Activated CD8-positive, alpha-beta memory T cell treated with anti-CD3 and anti-CD28 coated beads for 4 hours (primary cell): ENCODE data around the gene PTPRT.

Experiments
- DNase-seq, 2 donors: peaks; one replicate each; pipeline ENCODE4 v3.0.0-alpha.2; 2020; ENCODE audit warnings: low read depth in 2 of 2

PTPRT gene

GRCh38 chr20:42549496-42549895 lies 640.2 kb downstream of the PTPRT start:
- DNase-seq, result no peak

DNA sequence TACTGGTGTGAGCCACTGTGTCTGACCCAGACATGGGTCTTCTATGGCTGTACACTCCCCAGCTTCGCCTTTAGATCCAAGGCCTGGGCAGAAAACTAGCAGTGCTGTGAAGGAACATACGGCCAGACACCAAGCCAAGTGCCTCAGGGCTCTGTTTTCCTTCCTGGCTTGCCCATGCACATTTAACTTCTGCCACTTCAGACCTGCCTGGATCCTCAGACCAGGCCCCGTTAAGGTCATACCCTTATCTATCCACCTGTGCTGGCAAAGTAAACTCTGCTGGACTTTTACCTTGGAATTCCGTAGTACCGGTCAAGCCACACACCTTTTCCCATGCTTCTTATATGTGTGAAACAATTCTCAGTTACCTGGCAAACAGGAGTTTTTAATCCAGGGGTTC lies 644.8 kb downstream of the PTPRT start:
- no peak for DNase-seq

DNA sequence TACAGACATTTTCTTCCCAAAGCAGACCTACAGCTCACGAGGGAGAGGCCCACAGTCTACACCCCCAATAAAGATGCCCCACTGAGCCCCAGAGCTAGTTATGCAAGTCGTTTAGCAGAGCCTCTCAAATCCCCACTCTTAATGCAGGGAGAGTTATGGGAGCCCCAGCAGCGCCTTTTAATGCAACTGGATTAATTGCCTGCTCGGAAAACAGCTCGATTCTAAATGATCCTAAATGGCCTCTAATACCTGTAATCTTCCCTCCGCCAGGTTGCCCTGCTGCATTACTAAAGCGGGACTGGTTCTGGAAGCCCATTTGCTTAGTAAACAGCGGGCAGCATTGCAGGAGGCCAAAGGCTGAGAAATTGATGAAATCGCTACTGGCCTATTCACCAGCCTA lies 656.9 kb downstream of the PTPRT start:
- DNase-seq, result no peak

GRCh38 chr20:42531508-42531961 lies 658.2 kb downstream of the PTPRT start:
- no peak for DNase-seq

- no peak for DNase-seq
Measured at GRCh38 chr20:42530855-42531448, 658.8 kb downstream of the PTPRT start.

GRCh38 chr20:42530191-42530590 lies 659.5 kb downstream of the PTPRT start:
- no peak for DNase-seq

- no peak for DNase-seq
Measured at GRCh38 chr20:42524058-42524457, 665.6 kb downstream of the PTPRT start.

GRCh38 chr20:42516692-42517091 lies 673.0 kb downstream of the PTPRT start:
- DNase-seq, result no peak

GRCh38 chr20:42510686-42511085 lies 679.0 kb downstream of the PTPRT start:
- no peak for DNase-seq

GRCh38 chr20:42507874-42508273 lies 681.8 kb downstream of the PTPRT start:
- no peak for DNase-seq

DNA sequence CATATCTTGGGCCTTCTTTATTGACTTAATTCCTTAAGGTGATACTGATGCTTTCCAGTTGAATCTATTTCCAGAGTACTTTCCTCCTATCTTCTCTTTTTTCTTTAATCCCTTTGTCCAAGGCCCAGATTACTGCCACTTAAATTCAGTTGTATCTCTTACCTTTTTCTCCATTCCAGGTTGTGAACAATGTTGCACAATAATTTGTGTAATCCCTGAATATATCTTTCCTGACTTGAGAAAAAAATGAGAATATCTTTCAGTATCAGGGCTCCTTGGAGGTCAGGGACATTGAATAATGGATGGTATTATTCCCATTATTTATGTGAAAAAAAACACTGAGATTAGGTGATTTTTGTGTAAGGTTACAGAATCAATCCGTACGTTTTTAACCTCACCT lies 683.3 kb downstream of the PTPRT start:
- no peak for DNase-seq

DNA sequence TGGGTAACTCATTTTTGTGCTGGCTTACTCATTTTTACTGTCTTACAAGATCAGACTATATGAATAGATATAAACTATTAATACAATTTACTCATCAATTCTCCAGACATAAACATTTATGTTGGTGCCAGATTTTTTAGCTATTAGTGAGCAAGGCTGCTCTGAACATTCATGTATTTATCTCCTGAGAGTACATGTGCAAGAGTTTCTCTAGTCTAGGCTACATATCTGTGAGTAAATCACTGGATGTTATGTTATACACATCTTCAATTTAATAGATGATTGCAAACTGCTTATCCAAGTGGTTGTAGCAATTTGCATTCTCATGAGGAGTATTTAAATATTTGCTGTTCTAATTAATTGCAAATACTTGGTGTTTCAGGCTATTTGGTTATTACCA lies 687.1 kb downstream of the PTPRT start:
- no peak for DNase-seq

GRCh38 chr20:42496595-42496994 lies 693.1 kb downstream of the PTPRT start:
- DNase-seq, result no peak

DNA sequence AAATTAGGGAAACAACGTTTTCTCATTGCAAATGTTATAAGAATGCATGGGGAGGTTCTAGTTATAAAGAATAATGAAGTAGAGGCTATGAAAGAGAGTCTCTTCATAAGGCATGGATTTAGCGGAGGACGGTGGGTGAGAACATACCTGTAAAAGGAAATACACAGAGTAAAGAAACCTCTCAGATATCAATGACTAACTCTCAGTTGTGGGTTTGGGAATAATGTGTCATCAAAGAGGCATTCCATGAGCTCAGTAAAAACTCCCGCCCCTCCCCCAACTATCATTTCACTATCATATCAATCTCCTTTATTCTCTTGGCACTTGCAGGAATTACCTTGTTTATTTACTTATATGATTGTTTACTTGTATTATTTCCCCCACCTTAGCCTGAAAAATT lies 695.4 kb downstream of the PTPRT start:
- DNase-seq, result no peak

- no peak for DNase-seq
Measured at GRCh38 chr20:42493001-42493400, 696.7 kb downstream of the PTPRT start.

- no peak for DNase-seq
Measured at GRCh38 chr20:42492290-42492689, 697.4 kb downstream of the PTPRT start.

DNA sequence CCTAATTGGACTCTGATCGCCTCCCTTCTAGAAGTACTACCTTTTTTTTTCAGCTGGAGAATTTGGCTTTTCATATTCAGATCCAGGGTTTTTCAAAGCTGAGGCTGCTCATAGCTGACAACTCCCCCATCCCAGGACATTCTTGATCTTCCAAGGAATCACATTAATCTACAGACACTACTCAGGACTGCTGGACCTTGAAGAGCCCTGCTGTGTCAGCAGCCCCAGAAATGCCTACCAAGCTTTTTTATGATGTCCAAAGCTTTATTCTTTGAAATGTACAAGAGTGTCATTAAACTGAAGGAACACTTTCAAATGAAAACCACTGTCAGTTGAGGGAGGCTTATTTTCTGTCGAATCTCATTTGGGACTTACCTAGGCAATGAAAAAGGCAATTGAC lies 704.1 kb downstream of the PTPRT start:
- DNase-seq, result no peak

DNA sequence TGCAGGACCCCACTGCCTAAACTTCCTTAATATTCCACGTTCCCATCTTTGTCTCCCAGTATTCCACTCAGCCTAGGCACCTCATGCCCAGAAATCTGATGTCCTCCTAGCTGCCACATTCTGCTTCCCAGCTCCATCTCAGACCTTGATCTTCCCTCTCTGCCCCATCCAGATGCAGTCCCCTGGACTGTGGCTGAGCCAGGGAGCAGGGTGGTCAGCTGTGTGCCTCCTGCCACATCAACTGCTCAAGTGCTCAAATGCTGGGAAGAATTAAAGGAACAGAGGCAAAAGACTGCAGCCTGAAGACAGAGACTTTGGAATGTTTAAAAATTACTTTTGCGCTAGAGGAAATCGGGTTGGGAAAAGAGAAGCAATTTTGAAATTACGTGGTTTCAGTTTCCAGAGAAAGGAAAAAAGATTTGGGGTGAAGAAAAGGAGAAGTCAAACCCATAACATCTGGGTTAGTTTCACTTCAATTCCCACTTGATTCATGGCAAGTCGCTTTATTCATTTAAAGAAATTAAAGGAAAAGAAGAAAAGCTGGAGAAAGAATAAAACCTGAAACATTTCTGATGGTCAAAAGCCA lies 704.8 kb downstream of the PTPRT start:
- DNase-seq, result no peak

DNA sequence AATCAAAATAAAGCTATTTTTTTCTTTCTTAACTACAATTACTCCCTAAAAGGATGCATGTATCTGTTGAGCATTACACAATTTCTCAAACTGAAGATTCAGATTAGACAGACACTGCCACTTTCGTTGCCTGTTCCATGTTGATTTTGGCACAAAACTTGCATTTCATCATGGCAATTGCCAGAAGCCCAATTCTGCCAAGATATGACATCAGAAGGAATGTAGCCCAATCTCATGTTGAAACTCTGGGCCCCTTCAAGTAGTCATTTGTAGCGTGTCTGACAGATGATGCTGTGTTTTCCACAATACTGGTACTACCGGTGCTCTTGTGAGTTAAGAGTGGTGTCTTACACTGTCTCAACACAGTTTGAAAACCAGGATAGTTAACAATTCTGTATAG lies 705.4 kb downstream of the PTPRT start:
- DNase-seq, result no peak

DNA sequence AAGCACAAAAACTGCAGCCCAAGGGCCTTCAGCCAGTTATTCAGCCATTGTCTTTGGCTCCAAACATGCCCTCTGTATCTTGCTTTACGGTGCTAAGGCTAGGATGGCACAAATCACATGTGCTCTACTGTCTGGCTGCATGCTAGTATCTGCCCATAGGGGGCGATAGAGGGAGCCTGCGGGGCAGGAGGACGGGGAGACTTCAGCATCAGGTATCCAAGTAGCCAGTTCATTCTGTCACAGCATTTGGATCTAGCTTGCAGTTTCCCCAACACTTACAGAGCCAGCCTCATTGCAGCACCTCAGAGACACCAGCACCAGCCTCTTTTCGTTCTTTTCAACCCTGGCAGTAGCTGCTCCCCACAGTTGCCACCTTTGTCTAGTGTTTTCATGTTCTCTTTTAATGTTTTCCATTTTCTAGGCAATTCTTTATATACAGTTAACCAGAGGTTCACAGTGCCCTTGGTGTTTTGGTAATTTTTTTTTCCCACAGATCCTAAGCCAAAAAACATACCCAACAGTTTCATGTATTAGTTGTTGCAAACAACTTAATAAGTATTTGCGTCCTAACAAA lies 705.9 kb downstream of the PTPRT start:
- DNase-seq, result no peak

GRCh38 chr20:42482808-42483207 lies 706.9 kb downstream of the PTPRT start:
- DNase-seq, result no peak

GRCh38 chr20:42475773-42476172 lies 713.9 kb downstream of the PTPRT start:
- DNase-seq, result no peak

DNA sequence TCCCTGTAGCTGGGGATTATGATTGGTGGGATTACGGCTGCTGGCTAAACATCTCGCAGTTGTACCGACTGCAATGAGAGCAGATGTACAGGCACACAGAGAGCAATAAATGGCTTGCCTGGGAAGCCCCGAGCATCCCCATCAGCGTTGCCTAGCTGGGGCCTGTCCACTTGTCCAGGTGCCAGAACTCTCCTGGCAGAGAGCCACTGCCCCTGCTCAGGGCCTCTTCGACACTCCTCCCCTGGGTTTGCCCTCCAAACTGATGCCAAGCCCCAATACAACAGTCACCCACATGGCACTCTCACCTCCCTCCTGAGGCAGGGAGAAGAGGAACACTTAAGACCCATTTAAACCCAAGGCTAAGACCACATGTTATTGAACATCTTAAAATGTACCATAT lies 715.1 kb downstream of the PTPRT start:
- DNase-seq, result no peak

DNA sequence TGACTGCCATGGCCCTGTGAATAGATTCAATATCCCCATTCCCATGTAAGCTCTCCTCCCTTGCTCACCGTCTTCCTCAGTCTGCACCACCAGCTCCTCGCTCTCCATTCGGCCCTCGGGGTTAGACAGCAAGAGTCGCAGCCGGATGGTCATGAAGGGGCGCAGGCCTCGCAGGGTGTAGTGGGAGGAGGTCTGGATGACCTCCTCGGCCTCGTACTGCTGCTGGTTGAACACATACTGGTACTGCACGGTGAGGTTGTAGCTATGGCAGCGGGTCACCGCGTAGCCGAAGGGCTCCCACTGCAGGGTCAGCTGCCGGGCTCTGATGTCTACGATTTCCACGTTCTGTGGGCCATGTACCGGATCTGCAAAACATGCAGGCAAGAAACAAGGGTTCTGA lies 717.5 kb downstream of the PTPRT start:
- DNase-seq, result no peak
